ENCODE data around the gene DPF3.
"Not testable (repeated sequence)": the region's sequence is repeated elsewhere in the genome, so short reads cannot be mapped to it uniquely, and the experiment has no call there.

Gene DPF3

GRCh38 chr14:72758993-72759392 is 134.9 kb downstream of the DPF3 start:
- DNase-seq: no peak

DNA sequence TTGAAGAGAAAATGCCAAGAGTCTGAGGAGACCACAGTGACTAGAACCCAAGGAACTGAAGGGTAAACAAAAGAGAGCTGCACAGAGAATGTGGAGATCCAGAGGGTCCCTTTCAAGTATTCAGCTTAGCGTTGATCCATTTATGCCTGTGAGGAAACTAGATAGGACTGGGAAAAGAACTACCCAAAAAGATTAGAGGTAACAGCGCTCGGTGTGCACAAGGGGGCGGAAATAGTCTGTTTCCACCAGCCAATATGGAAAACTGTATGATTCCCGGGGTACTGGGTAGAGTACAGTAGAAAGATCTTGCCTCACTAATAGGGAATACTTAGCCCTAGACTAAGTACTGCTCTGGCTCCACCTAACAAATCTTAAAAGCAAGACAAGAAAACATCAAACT is 135.5 kb downstream of the DPF3 start:
- no peak for DNase-seq

DNA sequence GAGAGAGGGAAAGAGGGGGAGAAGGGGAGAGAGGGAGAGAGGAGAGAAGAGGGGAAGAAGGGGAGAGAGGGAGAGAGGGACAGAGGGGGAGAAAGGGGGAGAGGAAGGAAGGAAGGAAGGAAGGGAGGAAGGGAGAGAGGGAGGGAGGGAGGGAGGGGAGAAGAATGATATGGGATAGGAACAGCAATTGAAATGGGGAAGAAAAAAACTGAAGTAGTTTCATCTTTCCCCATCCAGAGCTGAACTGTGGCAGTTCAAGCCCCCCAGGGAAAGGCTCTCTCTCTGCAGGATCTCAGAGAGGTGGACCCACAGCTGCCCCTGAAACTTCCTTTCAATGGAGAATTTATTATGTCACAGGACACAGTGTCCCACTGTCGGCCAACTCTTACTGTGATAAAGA is 136.9 kb downstream of the DPF3 start:
- no peak for DNase-seq

GRCh38 chr14:72755766-72756165 is 138.1 kb downstream of the DPF3 start:
- no peak for DNase-seq

DNA sequence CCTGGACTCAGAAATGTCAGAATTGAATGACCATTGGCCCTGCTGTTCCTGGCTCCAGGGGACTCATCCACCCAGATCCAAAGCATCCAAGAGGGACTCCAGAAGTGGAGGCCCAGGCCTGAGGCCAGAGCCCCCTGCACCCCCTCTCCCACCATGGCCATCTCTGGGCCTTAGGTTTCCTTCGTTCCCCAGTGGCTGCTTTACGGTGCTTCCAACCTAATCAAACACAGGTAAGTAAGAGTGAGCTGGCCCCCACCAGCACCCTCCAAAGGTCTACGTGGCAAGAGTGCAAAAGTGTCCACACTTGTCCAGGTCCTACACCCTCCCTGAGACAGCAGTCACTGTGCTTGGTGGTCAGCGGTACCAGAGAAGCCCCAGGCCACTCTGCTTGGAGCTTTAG is 139.0 kb downstream of the DPF3 start:
- no peak for DNase-seq

DNA sequence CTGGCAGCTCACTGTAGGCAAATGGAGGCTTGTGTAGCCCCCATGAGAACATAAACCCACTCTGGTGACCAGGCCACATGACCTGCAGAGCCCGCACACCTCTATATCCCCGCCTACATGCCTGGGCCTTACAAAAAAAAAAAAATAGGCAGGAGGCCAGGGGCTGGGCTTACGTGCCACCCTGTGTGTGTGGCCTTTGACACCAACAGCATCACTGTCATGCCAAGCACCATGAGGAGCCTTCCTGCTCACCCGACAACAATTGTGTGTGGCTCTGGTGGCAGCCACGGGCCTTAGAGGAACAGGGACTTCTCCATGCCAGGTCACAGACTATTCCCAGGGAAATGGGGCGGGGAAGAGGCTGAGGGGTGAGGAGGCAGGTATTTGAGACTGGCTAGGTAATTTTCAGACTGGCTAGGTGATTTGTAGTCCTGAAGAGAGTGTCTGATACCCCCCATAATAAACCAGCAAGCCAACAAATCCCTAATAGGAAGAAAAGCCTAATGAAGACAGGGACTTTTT is 140.0 kb downstream of the DPF3 start:
- DNase-seq: no peak

GRCh38 chr14:72753044-72753710 is 140.7 kb downstream of the DPF3 start:
- no peak for DNase-seq

DNA sequence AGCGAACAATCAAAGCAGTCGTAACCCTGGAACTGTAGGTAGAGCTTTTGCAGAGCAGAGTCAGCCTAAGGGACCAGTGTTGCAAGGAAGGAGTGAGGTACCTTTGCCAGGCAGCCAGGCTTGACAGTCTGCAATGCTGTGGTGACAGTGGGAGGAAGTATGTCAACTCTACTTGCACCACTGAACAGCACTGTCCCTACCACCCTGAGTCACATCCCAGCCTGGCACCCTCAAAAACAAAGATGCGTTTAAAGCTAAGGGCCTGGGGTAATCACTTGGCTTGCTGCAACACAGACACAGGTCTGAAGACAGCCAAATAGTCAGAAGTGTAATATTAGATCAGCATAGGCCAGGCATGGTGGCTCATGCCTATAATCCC is 141.9 kb downstream of the DPF3 start:
- no peak for DNase-seq

DNA sequence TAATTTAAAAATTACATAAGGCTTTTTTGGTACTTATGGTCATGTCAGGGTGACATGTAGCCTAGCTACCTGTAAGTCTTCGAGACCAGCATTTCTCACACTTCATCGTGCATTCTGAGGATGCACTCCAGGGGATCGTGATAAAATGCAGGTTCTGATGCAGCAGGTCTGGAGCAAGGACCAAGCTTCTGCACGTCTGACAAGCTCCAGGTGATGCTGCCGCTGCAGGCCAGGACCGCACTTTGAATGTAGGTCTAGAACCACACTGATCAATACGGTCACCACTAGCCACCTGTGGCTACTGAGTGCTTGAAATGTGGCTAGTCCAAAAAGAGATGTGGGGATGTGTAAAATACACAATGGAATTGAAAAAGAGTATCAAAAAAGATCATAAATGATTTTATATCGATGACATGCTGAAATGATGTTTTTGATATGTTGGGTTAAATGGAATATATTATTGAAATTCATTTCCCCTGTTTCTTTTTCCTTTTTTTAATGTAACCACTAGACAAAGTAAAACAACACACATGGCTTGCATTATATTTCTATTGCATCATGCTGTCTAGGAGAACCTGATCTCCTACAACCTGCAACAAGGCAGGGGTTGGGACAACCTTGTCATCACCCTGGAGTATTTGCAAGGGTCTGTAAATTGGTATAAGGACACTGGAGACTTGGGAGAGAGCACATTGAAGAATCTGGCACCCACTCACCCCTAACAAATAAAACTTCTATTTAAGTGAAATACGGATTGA is 142.4 kb downstream of the DPF3 start:
- no peak for DNase-seq

DNA sequence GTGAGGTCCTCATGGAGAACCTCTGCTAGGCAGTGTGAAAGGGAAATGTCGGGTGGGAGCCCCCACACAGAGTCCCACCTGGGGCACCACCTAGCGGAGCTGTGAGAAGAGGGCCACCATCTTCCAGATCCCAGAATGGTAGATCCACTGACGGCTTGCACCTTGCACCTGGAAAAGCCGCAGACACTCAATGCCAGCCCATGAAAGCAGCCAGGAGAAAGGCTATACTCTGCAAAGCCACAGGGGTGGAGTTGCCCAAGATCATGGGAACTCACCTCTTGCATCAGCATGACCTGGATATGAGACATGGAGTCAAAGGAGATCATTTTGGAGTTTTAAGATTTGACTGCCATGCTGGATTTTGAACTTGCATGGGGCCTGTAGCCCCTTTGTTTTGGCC is 145.0 kb downstream of the DPF3 start:
- DNase-seq: not testable (repeated sequence)

GRCh38 chr14:72747652-72748051 is 146.2 kb downstream of the DPF3 start:
- no peak for DNase-seq

- no peak for DNase-seq
These were observed 147.6 kb downstream of the DPF3 start for GRCh38 chr14:72745991-72746980.

GRCh38 chr14:72745546-72745945 is 148.4 kb downstream of the DPF3 start:
- no peak for DNase-seq

DNA sequence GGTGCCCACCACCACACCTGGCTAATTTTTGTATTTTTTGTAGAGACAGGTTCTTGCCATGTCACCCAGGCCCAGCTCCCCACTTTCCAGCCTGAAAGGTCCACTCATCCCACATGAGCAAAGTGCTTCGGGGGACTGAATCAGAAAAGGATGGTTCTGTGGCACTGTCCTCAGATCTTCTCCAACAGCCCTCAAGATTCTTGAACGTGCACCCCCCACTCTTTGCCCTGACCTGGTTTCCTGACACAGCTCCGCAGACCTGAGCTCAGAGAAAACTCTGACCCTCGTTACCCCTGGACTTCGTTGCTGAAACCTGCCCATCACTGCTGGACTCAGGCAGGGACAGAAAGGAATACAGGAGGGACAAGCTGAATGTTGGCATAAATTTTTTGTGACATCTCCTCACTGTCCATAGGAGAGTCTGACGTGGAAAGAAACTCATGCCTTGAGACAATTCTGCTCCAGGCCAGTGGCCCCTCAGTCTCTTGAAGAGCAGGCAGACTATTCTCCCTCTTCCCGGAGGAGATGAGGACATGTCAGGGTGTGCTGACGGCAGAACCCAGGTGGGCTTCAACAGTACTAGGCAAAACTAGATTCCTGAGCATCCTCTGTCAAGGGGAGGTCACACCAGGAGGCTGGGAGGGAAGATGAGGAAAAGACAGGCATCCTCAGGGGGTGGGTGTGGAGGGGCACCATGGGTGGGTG is 149.3 kb downstream of the DPF3 start:
- DNase-seq: no peak

GRCh38 chr14:72743626-72744025 is 150.3 kb downstream of the DPF3 start:
- no peak for DNase-seq

GRCh38 chr14:72742838-72743195 is 151.1 kb downstream of the DPF3 start:
- DNase-seq: no peak

DNA sequence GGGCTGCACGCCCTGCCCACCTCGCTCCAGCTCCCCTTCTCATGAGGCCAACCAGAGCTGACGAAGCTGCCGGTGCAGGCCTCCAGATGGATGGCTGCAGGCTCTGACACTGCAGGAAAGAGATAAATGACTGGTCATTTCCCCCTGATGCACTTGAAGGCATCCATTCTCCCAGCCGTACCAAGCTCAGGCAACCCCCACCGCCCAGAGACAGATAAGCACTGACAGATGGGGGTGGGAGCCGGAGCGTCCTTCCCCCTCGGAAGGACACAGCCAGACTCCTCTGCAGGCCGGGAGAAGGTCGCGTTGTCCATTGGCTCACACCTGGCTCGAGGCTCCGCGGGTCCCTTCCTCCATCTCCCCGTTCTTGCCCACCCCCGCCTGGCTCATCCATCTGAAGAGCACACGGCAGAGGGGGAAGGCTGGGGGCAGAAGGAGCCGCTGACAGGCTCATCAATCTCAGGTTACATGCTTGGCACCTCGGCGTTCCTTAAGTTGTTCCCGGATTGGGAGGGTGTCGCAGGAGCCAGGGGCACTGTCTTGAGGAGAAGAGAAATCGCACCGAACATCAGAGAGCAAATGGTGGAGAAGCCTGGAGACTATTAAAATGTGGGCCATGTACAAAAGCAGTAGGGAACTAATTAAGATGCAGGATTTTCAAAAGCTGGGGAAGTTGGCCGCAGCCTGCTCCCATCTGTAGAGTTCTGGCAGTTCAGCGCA is 151.6 kb downstream of the DPF3 start:
- no peak for DNase-seq

GRCh38 chr14:72741826-72742117 is 152.1 kb downstream of the DPF3 start:
- no peak for DNase-seq

DNA sequence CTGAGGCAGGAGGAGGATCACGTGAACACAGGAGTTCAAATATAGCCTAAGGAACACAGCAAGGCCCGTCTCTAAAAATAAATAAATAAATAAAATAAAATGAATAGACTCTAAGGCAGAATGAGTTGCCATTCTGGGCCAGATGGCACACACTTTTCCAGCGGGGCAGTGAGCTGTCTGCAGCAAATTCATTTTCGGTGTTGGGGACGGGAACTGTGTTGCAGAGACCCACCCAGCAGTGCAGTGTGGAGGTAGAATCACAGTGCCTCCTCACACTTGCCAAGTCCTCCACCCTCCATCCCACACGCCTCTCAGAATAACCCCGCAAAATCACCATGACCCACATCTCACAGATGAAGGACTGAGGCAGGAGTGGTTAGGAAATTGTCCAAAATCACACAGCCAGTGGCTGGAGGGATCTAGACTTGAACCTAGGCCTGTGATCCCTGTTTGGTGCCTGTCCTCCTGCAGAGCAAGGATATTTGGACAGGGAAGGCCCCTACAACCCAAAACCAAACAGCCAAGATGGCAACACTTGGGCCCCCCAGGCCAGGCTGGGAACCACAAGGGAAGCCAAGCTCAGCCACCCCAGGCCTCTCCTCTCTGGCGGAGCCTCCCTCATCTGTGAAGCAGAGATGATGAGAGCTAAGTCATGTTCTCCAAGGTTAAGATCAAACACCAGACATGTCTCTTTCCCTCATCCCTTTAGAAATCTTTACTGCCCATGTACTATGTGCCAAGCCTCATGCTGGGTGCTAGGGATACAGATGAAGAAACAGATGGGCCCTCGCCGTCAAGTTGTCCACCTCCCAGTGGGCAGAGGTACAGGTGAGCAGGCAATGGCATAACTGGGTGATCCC is 152.7 kb downstream of the DPF3 start:
- DNase-seq: no peak

DNA sequence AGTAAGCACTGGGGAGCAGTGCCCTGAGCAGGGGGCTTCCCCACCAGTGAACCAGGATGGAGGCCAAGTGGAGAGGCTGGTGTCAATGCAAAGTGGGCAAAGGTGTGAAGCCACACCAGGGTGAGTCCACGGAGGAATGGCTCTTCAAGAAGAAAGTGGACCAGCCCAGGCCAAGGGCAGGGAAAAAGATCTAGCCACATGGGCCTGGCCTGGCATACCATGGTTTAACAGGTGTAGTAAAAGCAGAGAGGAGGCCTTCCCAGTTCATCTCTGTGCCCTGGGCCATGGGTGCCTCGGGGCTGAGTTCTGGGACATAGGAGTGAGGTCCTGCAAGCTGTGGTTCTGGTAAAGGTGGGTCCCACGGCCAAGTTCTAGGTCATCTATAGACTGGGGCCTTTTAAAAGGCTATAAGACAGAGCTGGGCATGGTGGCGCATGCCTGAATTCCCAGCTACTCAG is 153.4 kb downstream of the DPF3 start:
- DNase-seq: no peak
